OCI-M1 (cell line): ENCODE measurements around the gene SPON1.

Source experiments
- DNase-seq: peaks from one replicate; lab custom pipeline; 2025; lab: John Stamatoyannopoulos, UW

SPON1 gene

GRCh38 chr11:13944016-13944415, 18.5 kb upstream of the SPON1 start:
- DNase-seq: no peak

- DNase-seq: no peak
Measured at GRCh38 chr11:13944911-13945425, 17.6 kb upstream of the SPON1 start.

GRCh38 chr11:13947379-13947778, 15.1 kb upstream of the SPON1 start:
- no peak for DNase-seq

- DNase-seq: peak; percentile 75
Measured at GRCh38 chr11:13949876-13950275, 12.6 kb upstream of the SPON1 start.

GRCh38 chr11:13952221-13952620, 10.3 kb upstream of the SPON1 start:
- DNase-seq: no peak

- no peak for DNase-seq
Measured at GRCh38 chr11:13952668-13953067, 9.9 kb upstream of the SPON1 start.

GRCh38 chr11:13954591-13954990, 7.9 kb upstream of the SPON1 start:
- DNase-seq: no peak

GRCh38 chr11:13955971-13956421, 6.5 kb upstream of the SPON1 start:
- DNase-seq: peak; percentile 72

GRCh38 chr11:13956988-13957387, 5.5 kb upstream of the SPON1 start:
- DNase-seq: no peak

GRCh38 chr11:13958641-13959400, 3.7 kb upstream of the SPON1 start:
- DNase-seq: no peak

GRCh38 chr11:13962198-13962561, 343 bp upstream of the SPON1 start:
- no peak for DNase-seq

- DNase-seq: no peak
Measured at GRCh38 chr11:13963169-13963948, 836 bp downstream of the SPON1 start.

GRCh38 chr11:13963949-13964770, 1.6 kb downstream of the SPON1 start:
- DNase-seq: no peak

- DNase-seq: no peak
Measured at GRCh38 chr11:13964771-13965074, 2.2 kb downstream of the SPON1 start.

- no peak for DNase-seq
Measured at GRCh38 chr11:13965337-13965736, 2.8 kb downstream of the SPON1 start.

- no peak for DNase-seq
Measured at GRCh38 chr11:13966013-13966412, 3.5 kb downstream of the SPON1 start.

- no peak for DNase-seq
Measured at GRCh38 chr11:13966486-13966885, 4.0 kb downstream of the SPON1 start.

GRCh38 chr11:13970986-13971385, 8.5 kb downstream of the SPON1 start:
- DNase-seq: peak; percentile 23

GRCh38 chr11:13972043-13972910, 9.8 kb downstream of the SPON1 start:
- no peak for DNase-seq

GRCh38 chr11:13972944-13973343, 10.4 kb downstream of the SPON1 start:
- DNase-seq: no peak

GRCh38 chr11:13974631-13975030, 12.1 kb downstream of the SPON1 start:
- peak; percentile 19 for DNase-seq
